Hepatic stellate cell (primary cell): Measurements from ENCODE around the gene RIT2.
"Not testable (repeated sequence)": the region's sequence is repeated elsewhere in the genome, so short reads cannot be mapped to it uniquely, and the experiment has no call there.

Experiments
- DNase-seq: peaks from one replicate; pipeline ENCODE4 v3.0.0; 2011; ENCODE audit warnings: low spot score

Gene RIT2

GRCh38 chr18:42828881-42829280 is 286.6 kb downstream of the RIT2 start:
- DNase-seq: no peak

GRCh38 chr18:42824178-42824577 is 291.3 kb downstream of the RIT2 start:
- no peak for DNase-seq

- DNase-seq: no peak
These were observed 292.8 kb downstream of the RIT2 start for GRCh38 chr18:42822711-42823110.

- no peak for DNase-seq
These were observed 294.0 kb downstream of the RIT2 start for GRCh38 chr18:42821492-42821891.

- no peak for DNase-seq
These were observed 300.9 kb downstream of the RIT2 start for GRCh38 chr18:42814618-42815017.

- DNase-seq: no peak
These were observed 301.3 kb downstream of the RIT2 start for GRCh38 chr18:42814184-42814583.

GRCh38 chr18:42813570-42813969 is 301.9 kb downstream of the RIT2 start:
- DNase-seq: no peak

- no peak for DNase-seq
These were observed 307.6 kb downstream of the RIT2 start for GRCh38 chr18:42807887-42808286.

GRCh38 chr18:42801706-42802105 is 313.8 kb downstream of the RIT2 start:
- no peak for DNase-seq

GRCh38 chr18:42798606-42799170 is 316.8 kb downstream of the RIT2 start:
- no peak for DNase-seq

- not testable (repeated sequence) for DNase-seq
These were observed 320.2 kb downstream of the RIT2 start for GRCh38 chr18:42795213-42795789.

- DNase-seq: no peak
These were observed 322.8 kb downstream of the RIT2 start for GRCh38 chr18:42792731-42793130.

GRCh38 chr18:42784632-42785031 is 330.9 kb downstream of the RIT2 start:
- no peak for DNase-seq

- no peak for DNase-seq
These were observed 332.6 kb downstream of the RIT2 start for GRCh38 chr18:42782929-42783328.

- no peak for DNase-seq
These were observed 334.1 kb downstream of the RIT2 start for GRCh38 chr18:42781298-42781815.

- DNase-seq: no peak
These were observed 335.3 kb downstream of the RIT2 start for GRCh38 chr18:42780171-42780570.

- no peak for DNase-seq
These were observed 336.9 kb downstream of the RIT2 start for GRCh38 chr18:42778445-42779042.

- no peak for DNase-seq
These were observed 337.5 kb downstream of the RIT2 start for GRCh38 chr18:42778024-42778423.

- DNase-seq: no peak
These were observed 341.6 kb downstream of the RIT2 start for GRCh38 chr18:42773870-42774269.

GRCh38 chr18:42771936-42772335 is 343.5 kb downstream of the RIT2 start:
- DNase-seq: no peak

GRCh38 chr18:42765302-42765701 is 350.2 kb downstream of the RIT2 start:
- no peak for DNase-seq

- DNase-seq: no peak
These were observed 355.2 kb downstream of the RIT2 start for GRCh38 chr18:42760290-42760689.

GRCh38 chr18:42758852-42759251 is 356.6 kb downstream of the RIT2 start:
- no peak for DNase-seq

GRCh38 chr18:42756214-42756613 is 359.3 kb downstream of the RIT2 start:
- no peak for DNase-seq
